NCI-H510A (cell line): Measurements from ENCODE around the gene TSPY4.
"Not testable (repeated sequence)": the region's sequence is repeated elsewhere in the genome, so short reads cannot be mapped to it uniquely, and the experiment has no call there.

ENCODE experiments used
- DNase-seq: peaks from one replicate; lab custom pipeline; 2025; lab: John Stamatoyannopoulos, UW

Gene TSPY4

DNA sequence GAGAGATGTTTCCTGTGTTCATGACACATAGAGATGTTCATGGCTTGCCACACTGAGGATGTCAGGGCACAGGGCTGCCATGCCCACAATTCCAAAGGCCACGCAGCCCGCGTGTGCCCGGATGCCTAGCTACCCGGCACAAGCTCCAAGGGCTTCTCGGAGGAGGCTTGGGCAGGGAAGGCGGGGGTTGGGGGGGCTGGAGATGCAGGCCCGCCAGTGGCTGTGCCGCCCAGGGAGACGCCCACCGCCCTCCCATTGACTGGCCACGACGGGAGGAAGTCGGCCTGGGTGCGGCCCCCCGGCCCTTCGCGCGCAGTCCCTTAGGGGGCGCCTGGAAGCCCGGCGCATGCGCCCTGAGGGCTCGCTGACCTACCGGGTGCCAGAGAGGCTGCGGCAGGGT, at the start of gene TSPY4:
Gene TSPY4 (plus strand): TSS at position 301 of the 400 bp plus-strand sequence. CDS start 46 bp downstream, at position 347.
- DNase-seq = not testable (repeated sequence)

GRCh38 chrY:9320996-9321395, 16.3 kb upstream of the TSPY4 start:
- DNase-seq = no peak

- DNase-seq = not testable (repeated sequence)
Observed at GRCh38 chrY:9357497-9357896, 20.2 kb downstream of the TSPY4 start, which contains the start of gene TSPY8. TSPY8 (plus strand) TSS chrY:9357797; CDS start chrY:9357843, 46 bp downstream.
